Natural killer cell (primary cell): ENCODE results near the gene MED27. TPM values are rescaled to one million over a fixed set of nuclear protein-coding genes. Genes with fewer than 3 reads are reported as not detected.

Experiments used
- ATAC-seq, 3 donors: fragments of 150-1000 bp in 2 of 3; fragments of 200-7000 bp in 1 of 3; cut with Tn5 transposase; 1 replicate in 1 of 3; 2 replicates in 2 of 3; pipeline ENCODE4 v1.10.0; 2021; ENCODE audit warnings: mild to moderate bottlenecking in 2 of 3, moderate library complexity in 2 of 3
- DNase-seq, 2 donors: peaks; one replicate each; pipeline versions ENCODE4 v3.0.0 to v3.0.0-alpha.2; 2013 to 2021; ENCODE audit warnings: mixed read lengths in 1 of 2
- H3K27ac ChIP-seq: one replicate; pipeline ENCODE4 v1.5.1; 2013; ENCODE audit warnings: mild to moderate bottlenecking, low read length
- H3K27me3 ChIP-seq: one replicate; pipeline ENCODE4 v1.6.1; 2013; ENCODE audit warnings: low read length; ENCODE audit not compliant: control insufficient read depth, insufficient read depth
- H3K36me3 ChIP-seq: one replicate; pipeline ENCODE4 v1.6.1; 2013; ENCODE audit warnings: low read length; ENCODE audit not compliant: control insufficient read depth, insufficient read depth
- H3K4me1 ChIP-seq: one replicate; pipeline ENCODE4 v1.6.1; 2013; ENCODE audit warnings: low read length; ENCODE audit not compliant: control insufficient read depth, insufficient read depth
- H3K4me3 ChIP-seq: one replicate; pipeline ENCODE4 v1.5.1; 2013; ENCODE audit warnings: low read length
- H3K9me3 ChIP-seq: one replicate; pipeline ENCODE4 v1.6.1; 2013; ENCODE audit warnings: low read length; ENCODE audit not compliant: control insufficient read depth, insufficient read depth
- H3K27ac Mint-ChIP-seq, 2 donors: one replicate each; pipeline ENCODE4 v1.8.0; 2022; ENCODE audit warnings: mild to moderate bottlenecking in 2 of 2, mixed read lengths in 2 of 2, moderate library complexity in 1 of 2
- H3K27me3 Mint-ChIP-seq, 2 donors: one replicate each; pipeline ENCODE4 v1.8.0; 2022; ENCODE audit warnings: low read depth in 2 of 2, mixed read lengths in 2 of 2
- H3K36me3 Mint-ChIP-seq: one replicate; pipeline ENCODE4 v1.8.0; 2022; ENCODE audit warnings: mixed read lengths
- H3K4me1 Mint-ChIP-seq, 2 donors: one replicate each; pipeline ENCODE4 v1.8.0; 2022; ENCODE audit warnings: mixed read lengths in 2 of 2
- H3K4me3 Mint-ChIP-seq: one replicate; pipeline ENCODE4 v1.8.0; 2022; ENCODE audit warnings: mild to moderate bottlenecking, moderate library complexity, mixed read lengths
- H3K9me3 Mint-ChIP-seq, 2 donors: one replicate each; pipeline ENCODE4 v1.8.0; 2022; ENCODE audit warnings: mixed read lengths in 2 of 2
- CTCF ChIP-seq: fragments of 200-600 bp; IDR thresholded peaks from one replicate; pipeline ENCODE4 v1.8.0; 2022; ENCODE audit warnings: antibody characterized with exemption
- WGBS: methylation state at CpG from one replicate; pipeline ENCODE4 v1.1.7; 2013; ENCODE audit warnings: missing lambda C conversion rate; ENCODE audit not compliant: insufficient coverage; 5-methylcytosine and 5-hydroxymethylcytosine counted together
- intact Hi-C: fragments of 100-400 bp; cut with micrococcal nuclease; formaldehyde crosslinking; loops from one replicate; pipeline ENCODE4 v1.14.2; 2022
- total RNA-seq, 4 donors: library from RNA; stranded (reverse); fragments of 120-200 nt in 1 of 4; gene quantifications; one replicate each; pipeline versions ENCODE4 v1.2.3 to v1.2.4, GENCODE V29; 2013 to 2022

Gene MED27
- total RNA-seq, 3 donors from 2014 or later (not counting 1 experiment from before 2014, with no cell fraction given) = 24.4 to 27.3 (median 26.9) TPM

- intact Hi-C loops = no loop called here
- Histone ChIP-seq H3K36me3 (no peaks in the 10 kb centered on the region), H3K4me3 (no peak overlapping the region), H3K27ac (no peak overlapping the region), H3K9me3 (no peaks in the 10 kb centered on the region), H3K27me3 (no peaks in the 10 kb centered on the region), H3K4me1 (no peaks in the 10 kb centered on the region)
- Mint-ChIP-seq H3K36me3 (no peaks in the 10 kb centered on the region), H3K27ac (no peak overlapping the region), H3K4me1 (no peaks in the 10 kb centered on the region), H3K9me3 (no peaks in the 10 kb centered on the region), H3K4me3 (no peak overlapping the region), H3K27me3 (peaks cover 10 to 29% of the 10 kb centered on the region in 2 donors)
- DNase-seq (no peak), ATAC-seq (no peak)
- no peak for TF ChIP-seq CTCF
- WGBS = 95% methylated on average over 2 of the region's 2 CpGs
Measured at GRCh38 chr9:131826053-131826452, 253.6 kb downstream of the MED27 start.

- peaks cover 10 to 39% of the 10 kb centered on the region in 2 donors for H3K27me3 Mint-ChIP-seq
- ATAC-seq = no peak
- H3K4me1 Mint-ChIP-seq = no peaks in the 10 kb centered on the region
- intact Hi-C loops = no loop called here
- no peak overlapping the region for H3K27ac Mint-ChIP-seq
- no peaks in the 10 kb centered on the region for H3K9me3 ChIP-seq
- no peak for DNase-seq
- H3K27ac ChIP-seq = no peak overlapping the region
- no peaks in the 10 kb centered on the region for H3K4me1 ChIP-seq
- H3K36me3 Mint-ChIP-seq = no peaks in the 10 kb centered on the region
- no peaks in the 10 kb centered on the region for H3K36me3 ChIP-seq
- no peak overlapping the region for H3K4me3 Mint-ChIP-seq
- H3K27me3 ChIP-seq = no peaks in the 10 kb centered on the region
- H3K4me3 ChIP-seq = no peak overlapping the region
- H3K9me3 Mint-ChIP-seq = no peaks in the 10 kb centered on the region
- no peak for TF ChIP-seq CTCF
- 89% methylated on average over 13 of the region's 15 CpGs for WGBS
Measured at GRCh38 chr9:131824953-131825495, 254.6 kb downstream of the MED27 start.

- H3K27ac ChIP-seq = no peak overlapping the region
- Mint-ChIP-seq H3K4me1 (no peaks in the 10 kb centered on the region), H3K9me3 (no peaks in the 10 kb centered on the region), H3K4me3 (no peak overlapping the region), H3K36me3 (no peaks in the 10 kb centered on the region), H3K27ac (no peak overlapping the region), H3K27me3 (peaks cover 14 to 36% of the 10 kb centered on the region in 2 donors)
- H3K4me3 ChIP-seq = no peak overlapping the region
- ATAC-seq = no peak
- no peak for DNase-seq
- no peak for TF ChIP-seq CTCF
- whole genome bisulfite sequencing = 71% methylated on average over 20 of the region's 20 CpGs
- no peaks in the 10 kb centered on the region for H3K27me3 ChIP-seq
- intact Hi-C loops = no loop called here
- H3K36me3 ChIP-seq = no peaks in the 10 kb centered on the region
- H3K4me1 ChIP-seq = no peaks in the 10 kb centered on the region
- H3K9me3 ChIP-seq = no peaks in the 10 kb centered on the region
Measured at GRCh38 chr9:131824155-131824594, 255.5 kb downstream of the MED27 start.

- H3K9me3 ChIP-seq = no peaks in the 10 kb centered on the region
- no peaks in the 10 kb centered on the region for H3K9me3 Mint-ChIP-seq
- no peaks in the 10 kb centered on the region for H3K4me1 Mint-ChIP-seq
- H3K4me1 ChIP-seq = no peaks in the 10 kb centered on the region
- ATAC-seq = no peak
- no peaks in the 10 kb centered on the region for H3K36me3 ChIP-seq
- H3K36me3 Mint-ChIP-seq = no peaks in the 10 kb centered on the region
- no peak overlapping the region for H3K27ac Mint-ChIP-seq
- TF ChIP-seq CTCF = no peak
- H3K27me3 Mint-ChIP-seq = peaks cover 14 to 32% of the 10 kb centered on the region in 2 donors
- intact Hi-C loops = no loop called here
- no peaks in the 10 kb centered on the region for H3K27me3 ChIP-seq
- no peak overlapping the region for H3K27ac ChIP-seq
- WGBS = 62% methylated on average over 35 of the region's 35 CpGs
- DNase-seq = no peak
- H3K4me3 Mint-ChIP-seq = no peak overlapping the region
- no peak overlapping the region for H3K4me3 ChIP-seq
Measured at GRCh38 chr9:131823701-131824146, 255.9 kb downstream of the MED27 start.
